ENCODE results near the gene TGFB3.

Gene TGFB3

GRCh38 chr14:75987201-75987970 is 5.6 kb upstream of the TGFB3 start:
- peak; percentile 42 for FAIRE-seq
- no peak for DNase-seq (ENCODE audit: insufficient read length, low spot score)

GRCh38 chr14:75986439-75986765 is 4.6 kb upstream of the TGFB3 start:
- FAIRE-seq, result peak; percentile 33
- DNase-seq (ENCODE audit: insufficient read length, low spot score), result no peak

- peak; percentile 95 for FAIRE-seq
Observed at GRCh38 chr14:75985618-75986438, 4.0 kb upstream of the TGFB3 start, which contains the start of gene IFT43. Gene IFT43 (plus strand): TSS chr14:75985763. CDS start chr14:75985787, 24 bp downstream.

GRCh38 chr14:75984674-75985073 is 2.9 kb upstream of the TGFB3 start:
- FAIRE-seq, result peak; percentile 62

More at GRCh38 chr14:75985618-75986438, 4.0 kb upstream of the TGFB3 start, which contains the start of gene IFT43:
- peak; percentile 99 for DNase-seq (ENCODE audit: insufficient read length, low spot score)

GRCh38 chr14:75983019-75983358 is 1.2 kb upstream of the TGFB3 start:
- DNase-seq (ENCODE audit: insufficient read length, low spot score) (no peak), FAIRE-seq (no peak)

More at GRCh38 chr14:75984674-75985073, 2.9 kb upstream of the TGFB3 start:
- no peak for DNase-seq (ENCODE audit: insufficient read length, low spot score)

GRCh38 chr14:75982266-75983018 is 647 bp upstream of the TGFB3 start:
- FAIRE-seq (peak; percentile 79), DNase-seq (ENCODE audit: insufficient read length, low spot score) (peak; percentile 93)

GRCh38 chr14:75980856-75981255 is 939 bp downstream of the TGFB3 start:
- no peak for DNase-seq (ENCODE audit: insufficient read length, low spot score)
- FAIRE-seq, result no peak

- peak; percentile 16 for FAIRE-seq
- no peak for DNase-seq (ENCODE audit: insufficient read length, low spot score)
Observed at GRCh38 chr14:75979648-75980565, 1.9 kb downstream of the TGFB3 start.

GRCh38 chr14:75979071-75979571 is 2.7 kb downstream of the TGFB3 start:
- FAIRE-seq, result peak; percentile 88

GRCh38 chr14:75978249-75978731 is 3.5 kb downstream of the TGFB3 start:
- DNase-seq (ENCODE audit: insufficient read length, low spot score), result no peak
- FAIRE-seq, result peak; percentile 72

More at GRCh38 chr14:75979071-75979571, 2.7 kb downstream of the TGFB3 start:
- peak; percentile 77 for DNase-seq (ENCODE audit: insufficient read length, low spot score)

GRCh38 chr14:75977582-75977943 is 4.2 kb downstream of the TGFB3 start:
- FAIRE-seq (no peak), DNase-seq (ENCODE audit: insufficient read length, low spot score) (no peak)

- no peak for FAIRE-seq
- DNase-seq (ENCODE audit: insufficient read length, low spot score), result no peak
Observed at GRCh38 chr14:75976826-75977581, 4.8 kb downstream of the TGFB3 start.

GRCh38 chr14:75972801-75973421 is 8.9 kb downstream of the TGFB3 start:
- peak; percentile 78 for FAIRE-seq
- no peak for DNase-seq (ENCODE audit: insufficient read length, low spot score)

- FAIRE-seq, result peak; percentile 77
- DNase-seq (ENCODE audit: insufficient read length, low spot score), result no peak
Observed at GRCh38 chr14:75971509-75971908, 10.3 kb downstream of the TGFB3 start.

GRCh38 chr14:75970989-75971388 is 10.8 kb downstream of the TGFB3 start:
- DNase-seq (ENCODE audit: insufficient read length, low spot score) (no peak), FAIRE-seq (peak; percentile 59)

GRCh38 chr14:75969891-75970290 is 11.9 kb downstream of the TGFB3 start:
- DNase-seq (ENCODE audit: insufficient read length, low spot score), result no peak
- peak; percentile 4 for FAIRE-seq

GRCh38 chr14:75969126-75969525 is 12.7 kb downstream of the TGFB3 start:
- no peak for DNase-seq (ENCODE audit: insufficient read length, low spot score)
- FAIRE-seq, result peak; percentile 26

- no peak for DNase-seq (ENCODE audit: insufficient read length, low spot score)
- no peak for FAIRE-seq
Observed at GRCh38 chr14:75968456-75968855, 13.3 kb downstream of the TGFB3 start.
